Keratinocyte (primary cell): ENCODE results near the gene PTPN21.

Experiments
- CTCF ChIP-seq, 3 experiments: IDR thresholded peaks in 1 of 3; conservative IDR thresholded peaks in 1 of 3; optimal IDR thresholded peaks in 1 of 3; 2 replicates in 2 of 3; 3 replicates in 1 of 3; pipeline versions ENCODE3 to v1.5.1; 2011; ENCODE audit warnings: low read length in 3 of 3, mild to moderate bottlenecking in 3 of 3, moderate library complexity in 2 of 3, control low read depth in 1 of 3, inconsistent platforms in 1 of 3; ENCODE audit not compliant: insufficient read depth in 2 of 3; ENCODE audit errors: extremely low read depth in 1 of 3
- EZH2 ChIP-seq: IDR thresholded peaks from one replicate; pipeline ENCODE4 v1.6.1; 2012; ENCODE audit warnings: inconsistent platforms, mild to moderate bottlenecking, low read length, moderate library complexity

- no peak for TF ChIP-seq CTCF (optimal IDR thresholded peaks at IDR 0.05 in 1 of 3, IDR thresholded peaks at IDR 0.05 in 1 of 3, conservative IDR thresholded peaks at IDR 0.05 in 1 of 3; ENCODE audit: extremely low read depth in 1 of 3, insufficient read depth in 2 of 3, low read length in 3 of 3)
- TF ChIP-seq EZH2 = no peak
Measured at GRCh38 chr14:88553886-88554456, 836 bp downstream of the PTPN21 start.
